Ishikawa (cell line): ENCODE data around the gene RANBP9.

ENCODE experiments used
- CEBPB ChIP-seq: IDR thresholded peaks from 2 replicates; pipeline ENCODE4 v1.6.1; 2012
- CREB1 ChIP-seq: IDR thresholded peaks from 2 replicates; pipeline ENCODE4 v1.6.1; 2012; ENCODE audit warnings: low read depth
- EGR1 ChIP-seq: IDR thresholded peaks from 2 replicates; pipeline ENCODE4 v1.6.1; 2012
- EP300 ChIP-seq: IDR thresholded peaks from 2 replicates; pipeline ENCODE4 v1.6.1; 2012; ENCODE audit warnings: borderline replicate concordance
- RAD21 ChIP-seq: IDR thresholded peaks from 2 replicates; pipeline ENCODE4 v1.6.1; 2012; ENCODE audit warnings: low read depth
- TAF1 ChIP-seq: IDR thresholded peaks from 2 replicates; pipeline ENCODE4 v1.6.1; 2012; ENCODE audit warnings: low read depth, mild to moderate bottlenecking
- TCF12 ChIP-seq: IDR thresholded peaks from 2 replicates; pipeline ENCODE4 v1.6.1; 2012; ENCODE audit warnings: low read depth
- TEAD4 ChIP-seq: IDR thresholded peaks from 2 replicates; pipeline ENCODE4 v1.6.1; 2012
- YY1 ChIP-seq: IDR thresholded peaks from 2 replicates; pipeline ENCODE4 v1.6.1; 2012; ENCODE audit warnings: low read depth
- ZBTB7A ChIP-seq: IDR thresholded peaks from 2 replicates; pipeline ENCODE4 v1.6.1; 2012; ENCODE audit warnings: low read depth
- TF ChIP-seq, protein P1 (sequence below): IDR thresholded peaks from 2 replicates; pipeline ENCODE4 v1.6.1; 2012
- TF ChIP-seq, protein P2 (sequence below): IDR thresholded peaks from 2 replicates; pipeline ENCODE4 v1.6.1; 2012
- TF ChIP-seq, protein P3 (sequence below): IDR thresholded peaks from 2 replicates; pipeline ENCODE4 v1.6.1; 2012; ENCODE audit warnings: low read depth, mild to moderate bottlenecking

DNA sequence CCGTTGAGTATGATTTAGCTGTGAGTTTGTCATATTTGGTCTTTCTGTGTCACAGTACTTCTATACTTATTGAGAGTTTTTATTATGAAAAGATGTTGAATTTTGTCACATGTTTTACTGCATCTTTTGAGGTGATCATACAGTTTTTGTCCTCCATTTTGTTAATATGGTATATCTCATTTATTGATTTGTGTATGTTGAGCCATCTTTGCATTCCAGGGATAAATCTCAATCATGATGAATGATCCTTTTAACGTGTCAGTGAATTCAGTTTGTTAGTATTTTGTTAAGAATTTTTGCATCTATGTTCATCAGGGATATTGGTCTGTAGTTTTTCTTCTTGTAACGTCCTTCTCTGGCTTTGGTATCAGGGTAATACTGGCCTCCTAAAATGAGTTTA, 133.7 kb downstream of the RANBP9 start:
- no peak for TF ChIP-seq TAF1
- no peak for TF ChIP-seq EP300
- TF ChIP-seq RAD21: no peak
- TF ChIP-seq, protein P1, sequence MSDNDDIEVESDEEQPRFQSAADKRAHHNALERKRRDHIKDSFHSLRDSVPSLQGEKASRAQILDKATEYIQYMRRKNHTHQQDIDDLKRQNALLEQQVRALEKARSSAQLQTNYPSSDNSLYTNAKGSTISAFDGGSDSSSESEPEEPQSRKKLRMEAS: no peak
- TF ChIP-seq CREB1: no peak
- TF ChIP-seq YY1: no peak
- TF ChIP-seq, protein P2, sequence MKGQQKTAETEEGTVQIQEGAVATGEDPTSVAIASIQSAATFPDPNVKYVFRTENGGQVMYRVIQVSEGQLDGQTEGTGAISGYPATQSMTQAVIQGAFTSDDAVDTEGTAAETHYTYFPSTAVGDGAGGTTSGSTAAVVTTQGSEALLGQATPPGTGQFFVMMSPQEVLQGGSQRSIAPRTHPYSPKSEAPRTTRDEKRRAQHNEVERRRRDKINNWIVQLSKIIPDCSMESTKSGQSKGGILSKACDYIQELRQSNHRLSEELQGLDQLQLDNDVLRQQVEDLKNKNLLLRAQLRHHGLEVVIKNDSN: no peak
- TF ChIP-seq TCF12: no peak
- TF ChIP-seq, protein P3, sequence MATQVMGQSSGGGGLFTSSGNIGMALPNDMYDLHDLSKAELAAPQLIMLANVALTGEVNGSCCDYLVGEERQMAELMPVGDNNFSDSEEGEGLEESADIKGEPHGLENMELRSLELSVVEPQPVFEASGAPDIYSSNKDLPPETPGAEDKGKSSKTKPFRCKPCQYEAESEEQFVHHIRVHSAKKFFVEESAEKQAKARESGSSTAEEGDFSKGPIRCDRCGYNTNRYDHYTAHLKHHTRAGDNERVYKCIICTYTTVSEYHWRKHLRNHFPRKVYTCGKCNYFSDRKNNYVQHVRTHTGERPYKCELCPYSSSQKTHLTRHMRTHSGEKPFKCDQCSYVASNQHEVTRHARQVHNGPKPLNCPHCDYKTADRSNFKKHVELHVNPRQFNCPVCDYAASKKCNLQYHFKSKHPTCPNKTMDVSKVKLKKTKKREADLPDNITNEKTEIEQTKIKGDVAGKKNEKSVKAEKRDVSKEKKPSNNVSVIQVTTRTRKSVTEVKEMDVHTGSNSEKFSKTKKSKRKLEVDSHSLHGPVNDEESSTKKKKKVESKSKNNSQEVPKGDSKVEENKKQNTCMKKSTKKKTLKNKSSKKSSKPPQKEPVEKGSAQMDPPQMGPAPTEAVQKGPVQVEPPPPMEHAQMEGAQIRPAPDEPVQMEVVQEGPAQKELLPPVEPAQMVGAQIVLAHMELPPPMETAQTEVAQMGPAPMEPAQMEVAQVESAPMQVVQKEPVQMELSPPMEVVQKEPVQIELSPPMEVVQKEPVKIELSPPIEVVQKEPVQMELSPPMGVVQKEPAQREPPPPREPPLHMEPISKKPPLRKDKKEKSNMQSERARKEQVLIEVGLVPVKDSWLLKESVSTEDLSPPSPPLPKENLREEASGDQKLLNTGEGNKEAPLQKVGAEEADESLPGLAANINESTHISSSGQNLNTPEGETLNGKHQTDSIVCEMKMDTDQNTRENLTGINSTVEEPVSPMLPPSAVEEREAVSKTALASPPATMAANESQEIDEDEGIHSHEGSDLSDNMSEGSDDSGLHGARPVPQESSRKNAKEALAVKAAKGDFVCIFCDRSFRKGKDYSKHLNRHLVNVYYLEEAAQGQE: no peak
- no peak for TF ChIP-seq ZBTB7A
- no peak for TF ChIP-seq EGR1
- no peak for TF ChIP-seq TEAD4
- no peak for TF ChIP-seq CEBPB
